H7 (cell line): ENCODE measurements around the gene IGFALS. TPM values are rescaled to one million over a fixed set of nuclear protein-coding genes. Genes with fewer than 3 reads are reported as not detected.

ENCODE experiments used
- DNase-seq: peaks from one replicate; pipeline ENCODE4 v3.0.0; 2012
- H3K27me3 ChIP-seq: 2 replicates; pipeline ENCODE4 v1.6.0; 2011; ENCODE audit warnings: mild to moderate bottlenecking, low read length; ENCODE audit not compliant: control insufficient read depth, insufficient read depth
- H3K36me3 ChIP-seq: replicated peaks from 2 replicates; pipeline ENCODE4 v1.5.1; 2011; ENCODE audit warnings: low read length; ENCODE audit not compliant: control insufficient read depth, insufficient read depth
- H3K4me3 ChIP-seq: 2 replicates; pipeline ENCODE4 v1.5.1; 2011; ENCODE audit warnings: low read depth, mild to moderate bottlenecking, control low read depth, low read length, moderate library complexity; ENCODE audit not compliant: insufficient read depth
- total RNA-seq: library from RNA; depleted of rRNA; stranded (reverse); fragments of >200 nt; shearing (Covaris generic); gene quantifications from 2 replicates; pipeline ENCODE4 v1.2.3, GENCODE V29; 2014

Gene IGFALS
- total RNA-seq, 1 experiment from 2014 or later = not detected

GRCh38 chr16:1762879-1763520 lies 30.5 kb downstream of the IGFALS start:
- peak; percentile 81 for DNase-seq
- Histone ChIP-seq H3K4me3 (no peak overlapping the region), H3K36me3 (peaks cover 2% of the 10 kb centered on the region), H3K27me3 (no peaks in the 10 kb centered on the region)

- H3K27me3 ChIP-seq = no peaks in the 10 kb centered on the region
- DNase-seq = no peak
- peaks cover 2% of the 10 kb centered on the region for H3K36me3 ChIP-seq
- no peak overlapping the region for H3K4me3 ChIP-seq
Observed at GRCh38 chr16:1762196-1762878, 31.2 kb downstream of the IGFALS start.

GRCh38 chr16:1761751-1762150 lies 31.8 kb downstream of the IGFALS start:
- Histone ChIP-seq H3K27me3 (no peaks in the 10 kb centered on the region), H3K36me3 (peaks cover 2% of the 10 kb centered on the region), H3K4me3 (no peak overlapping the region)
- no peak for DNase-seq

GRCh38 chr16:1760911-1761310 lies 32.6 kb downstream of the IGFALS start:
- no peak for DNase-seq
- peaks cover 2% of the 10 kb centered on the region for H3K36me3 ChIP-seq
- H3K27me3 ChIP-seq = no peaks in the 10 kb centered on the region
- no peak overlapping the region for H3K4me3 ChIP-seq

- H3K4me3 ChIP-seq = no peak overlapping the region
- DNase-seq = no peak
- no peaks in the 10 kb centered on the region; the same call in 1 of the 2 replicates for H3K36me3 ChIP-seq
- no peaks in the 10 kb centered on the region for H3K27me3 ChIP-seq
Observed at GRCh38 chr16:1759511-1759910, 34.0 kb downstream of the IGFALS start.

GRCh38 chr16:1758923-1759322 lies 34.6 kb downstream of the IGFALS start:
- Histone ChIP-seq H3K4me3 (no peak overlapping the region), H3K27me3 (no peaks in the 10 kb centered on the region), H3K36me3 (no peaks in the 10 kb centered on the region; the same call in 1 of the 2 replicates)
- no peak for DNase-seq

- H3K27me3 ChIP-seq = no peaks in the 10 kb centered on the region
- H3K36me3 ChIP-seq = no peaks in the 10 kb centered on the region; the same call in 1 of the 2 replicates
- no peak for DNase-seq
- no peak overlapping the region for H3K4me3 ChIP-seq
Observed at GRCh38 chr16:1757714-1758461, 35.6 kb downstream of the IGFALS start.

GRCh38 chr16:1754204-1754603 lies 39.3 kb downstream of the IGFALS start:
- no peak for DNase-seq
- Histone ChIP-seq H3K27me3 (no peaks in the 10 kb centered on the region), H3K4me3 (no peak overlapping the region), H3K36me3 (peaks cover 6% of the 10 kb centered on the region)

GRCh38 chr16:1752853-1753252 lies 40.7 kb downstream of the IGFALS start:
- DNase-seq = no peak
- no peak overlapping the region for H3K4me3 ChIP-seq
- H3K36me3 ChIP-seq = peaks cover 6% of the 10 kb centered on the region
- no peaks in the 10 kb centered on the region for H3K27me3 ChIP-seq

GRCh38 chr16:1751946-1752345 lies 41.6 kb downstream of the IGFALS start:
- peaks cover 6% of the 10 kb centered on the region for H3K36me3 ChIP-seq
- H3K4me3 ChIP-seq = no peak overlapping the region
- no peaks in the 10 kb centered on the region for H3K27me3 ChIP-seq
- no peak for DNase-seq

- no peak for DNase-seq
- no peak overlapping the region for H3K4me3 ChIP-seq
- H3K27me3 ChIP-seq = no peaks in the 10 kb centered on the region
- peaks cover 6% of the 10 kb centered on the region for H3K36me3 ChIP-seq
Observed at GRCh38 chr16:1749152-1750117, 44.1 kb downstream of the IGFALS start.

- Histone ChIP-seq H3K27me3 (no peaks in the 10 kb centered on the region), H3K36me3 (peaks cover 6% of the 10 kb centered on the region), H3K4me3 (no peak overlapping the region)
- DNase-seq = no peak
Observed at GRCh38 chr16:1747934-1748333, 45.6 kb downstream of the IGFALS start.

- DNase-seq = no peak
- Histone ChIP-seq H3K4me3 (no peak overlapping the region), H3K36me3 (peaks cover 1% of the 10 kb centered on the region), H3K27me3 (no peaks in the 10 kb centered on the region)
Observed at GRCh38 chr16:1746693-1747195, 46.8 kb downstream of the IGFALS start.
